Caki2 (cell line): Measurements from ENCODE around the gene GPR22. TPM values are rescaled to one million over a fixed set of nuclear protein-coding genes. Genes with fewer than 3 reads are reported as not detected.
A peak's percentile ranks its signal among the peaks of the same experiment; 100 is the strongest.

ENCODE experiments used
- DNase-seq: peaks from one replicate; pipeline ENCODE4 v3.0.0-alpha.2; 2015; ENCODE audit warnings: low read depth
- in situ Hi-C: cut with HindIII; loops from 2 replicates; pipeline ENCODE4 v1.10.0; 2016; ENCODE audit warnings: low sequenced_read_pairs, low pct_unique_long_range_greater_than_20kb, mixed read lengths
- total RNA-seq: library from RNA; depleted of rRNA; stranded (reverse); fragments of >200 nt; shearing (Covaris generic); gene quantifications from 2 replicates; pipeline ENCODE4 v1.2.3, GENCODE V29; 2014; ENCODE audit warnings: low replicate concordance

The GPR22 gene
- total RNA-seq, 1 experiment from 2014 or later, result not detected

GRCh38 chr7:107471292-107472070 lies 1.6 kb downstream of the GPR22 start:
- in situ Hi-C loops, result no loop called here
- no peak for DNase-seq

DNA sequence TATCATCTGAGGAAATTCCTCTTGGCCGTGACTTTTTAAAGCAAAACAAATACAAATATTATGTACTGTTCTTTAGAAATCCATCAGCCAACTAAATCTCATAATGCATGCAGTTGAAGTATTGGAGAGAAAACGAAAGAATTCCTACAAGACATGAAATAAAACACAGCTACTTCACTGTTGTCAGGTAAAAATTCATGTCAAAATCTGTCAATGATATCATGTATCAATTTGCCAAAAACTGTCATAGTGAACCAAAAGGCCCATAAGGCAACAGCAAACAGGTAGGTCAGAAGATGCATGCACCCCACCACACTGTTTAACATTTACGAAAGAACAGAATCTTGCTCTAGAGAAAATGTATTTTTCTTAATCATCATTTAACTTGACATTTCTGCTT lies 2.3 kb downstream of the GPR22 start:
- DNase-seq, result no peak
- in situ Hi-C loops, result no loop called here

- DNase-seq, result no peak
- in situ Hi-C loops, result no loop called here
Measured at GRCh38 chr7:107474104-107474521, 4.3 kb downstream of the GPR22 start.

DNA sequence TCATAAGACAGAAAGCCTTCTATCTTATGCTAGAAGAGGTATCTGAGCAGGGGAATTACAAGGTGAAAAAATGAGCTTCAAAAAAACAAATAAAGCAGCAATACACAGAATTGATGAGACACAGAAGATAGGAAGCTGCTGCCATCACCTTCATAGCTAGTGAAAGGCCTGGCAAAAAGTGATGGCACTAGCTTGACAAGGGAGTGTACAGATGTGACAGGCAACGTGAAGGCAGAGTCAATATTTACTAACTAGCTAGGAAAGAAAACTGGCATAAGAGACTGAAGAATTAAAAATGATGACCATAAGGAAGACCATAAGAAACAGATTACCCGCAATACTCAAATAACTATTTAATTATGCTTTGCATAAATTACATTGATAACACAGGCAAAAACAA lies 9.4 kb downstream of the GPR22 start:
- no peak for DNase-seq
- in situ Hi-C loops, result no loop called here

- in situ Hi-C loops, result no loop called here
Measured at GRCh38 chr7:107480932-107481331, 11.1 kb downstream of the GPR22 start.

DNA sequence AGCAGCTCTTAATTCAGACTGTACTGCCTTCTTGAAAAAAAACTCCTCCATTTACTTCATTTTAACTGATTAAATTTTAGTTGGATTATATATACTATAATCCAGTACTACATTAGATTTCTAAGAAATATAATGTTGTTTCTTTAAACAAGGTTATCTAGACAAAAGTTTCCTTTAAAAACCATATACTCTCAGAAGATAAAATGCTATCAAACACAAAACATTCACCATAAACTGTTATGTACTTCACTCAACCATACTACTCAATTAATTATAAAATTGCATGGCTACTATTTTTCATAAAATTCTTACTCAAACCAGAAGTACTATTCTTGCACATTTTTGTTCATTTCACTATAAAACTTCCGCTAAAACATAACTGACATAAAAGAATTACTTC lies 12.7 kb downstream of the GPR22 start:
- no peak for DNase-seq
- in situ Hi-C loops, result no loop called here

More at GRCh38 chr7:107480932-107481331, 11.1 kb downstream of the GPR22 start:
- DNase-seq, result no peak

GRCh38 chr7:107486041-107486440 lies 16.2 kb downstream of the GPR22 start:
- in situ Hi-C loops, result no loop called here
- no peak for DNase-seq

GRCh38 chr7:107492875-107493274 lies 23.0 kb downstream of the GPR22 start:
- DNase-seq, result no peak
- in situ Hi-C loops, result no loop called here

DNA sequence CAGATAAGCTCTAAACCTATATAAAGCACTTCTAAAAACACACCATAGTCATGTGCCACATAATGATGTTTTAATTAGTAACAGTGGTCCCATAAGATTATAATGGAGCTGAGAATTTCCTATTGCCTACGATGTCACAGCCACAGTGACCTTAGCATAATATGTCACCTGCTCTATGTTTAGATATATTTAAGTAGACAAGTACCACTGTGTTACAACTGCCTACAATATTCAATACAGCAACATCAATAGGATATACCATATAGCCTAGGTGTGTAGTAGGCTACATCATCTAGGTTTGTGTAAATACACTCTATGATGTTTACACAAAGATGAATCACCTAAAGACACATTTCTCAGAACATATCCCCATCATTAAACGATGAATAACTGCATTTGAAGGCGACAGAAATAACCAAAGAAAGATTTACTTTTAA lies 24.5 kb downstream of the GPR22 start:
- in situ Hi-C loops, result no loop called here
- DNase-seq, result no peak

DNA sequence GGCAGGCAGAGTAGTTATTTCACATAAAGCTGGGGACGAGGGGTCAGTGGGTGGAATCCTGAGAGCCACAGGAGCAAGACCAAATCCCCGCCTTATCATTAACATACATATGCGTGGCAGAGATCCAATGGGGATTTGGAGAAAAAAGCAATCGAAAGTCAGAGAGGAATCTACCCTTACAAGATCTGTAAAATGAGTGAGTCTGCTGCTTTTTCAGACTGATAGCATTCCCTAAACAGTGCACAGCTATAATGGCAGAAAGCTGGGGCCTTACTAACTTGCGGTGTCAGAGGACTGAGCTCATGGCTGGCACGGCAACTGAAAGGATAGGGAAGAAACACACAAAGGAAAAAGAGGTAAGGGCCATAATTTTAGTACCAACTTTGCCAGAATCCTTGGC lies 25.0 kb downstream of the GPR22 start:
- DNase-seq, result no peak
- in situ Hi-C loops, result no loop called here

- no peak for DNase-seq
Measured at GRCh38 chr7:107495516-107495915, 25.7 kb downstream of the GPR22 start.

DNA sequence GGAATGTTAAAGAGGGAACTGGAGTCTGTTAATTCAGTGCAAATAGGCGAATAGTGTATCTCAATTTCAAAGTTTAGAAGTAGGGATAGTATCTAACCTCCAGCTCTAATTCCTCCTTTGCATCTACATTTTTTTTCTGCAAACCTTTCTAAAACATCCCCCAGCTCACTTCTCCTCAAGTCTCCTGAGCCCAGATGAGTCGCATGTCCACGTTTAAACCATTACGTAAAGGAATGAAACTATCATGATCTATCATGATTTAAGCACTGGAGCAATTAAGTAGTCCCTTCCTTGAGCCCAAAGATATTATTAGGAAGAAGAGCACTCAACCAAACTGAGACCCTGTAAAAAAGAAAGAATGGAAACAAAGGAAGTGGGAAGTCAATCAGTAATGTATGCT lies 29.9 kb downstream of the GPR22 start:
- in situ Hi-C loops, result no loop called here
- DNase-seq, result no peak

More at GRCh38 chr7:107495516-107495915, 25.7 kb downstream of the GPR22 start:
- in situ Hi-C loops, result no loop called here

DNA sequence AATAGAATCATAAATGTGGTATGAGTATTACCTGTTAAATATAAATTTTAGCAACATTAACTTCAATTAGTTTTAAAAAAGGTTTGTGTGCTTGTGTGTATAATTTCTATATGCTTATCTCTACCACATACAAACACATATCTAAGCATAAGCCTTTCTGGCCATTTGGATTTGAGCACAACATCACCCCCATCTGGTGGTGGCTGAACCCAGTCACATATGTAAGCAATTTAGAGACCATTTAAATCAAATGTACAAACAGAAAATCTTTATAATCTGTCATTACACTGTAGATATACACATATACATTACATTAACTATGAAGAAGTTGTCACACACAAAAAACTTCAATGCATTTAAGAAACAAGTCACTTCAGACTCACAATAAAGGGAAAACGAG lies 31.7 kb downstream of the GPR22 start:
- DNase-seq, result no peak
- in situ Hi-C loops, result no loop called here

DNA sequence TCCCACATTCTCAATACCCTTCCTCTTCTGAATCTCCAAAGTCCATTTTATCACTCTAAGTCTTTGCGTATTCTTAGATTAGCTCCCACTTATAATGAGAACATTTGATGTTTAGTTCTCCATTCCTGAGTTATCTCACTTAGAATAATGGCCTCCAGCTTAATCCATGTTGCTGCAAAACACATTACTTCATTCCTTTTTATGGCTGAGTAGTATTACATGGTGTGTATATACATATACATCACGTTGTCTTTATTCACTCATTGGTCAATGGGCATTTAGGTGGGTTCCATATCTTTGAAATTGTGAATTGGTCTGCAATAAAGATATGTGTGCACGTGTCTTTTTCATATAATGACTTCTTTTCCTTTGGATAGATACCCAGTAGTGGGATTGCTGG lies 32.3 kb downstream of the GPR22 start:
- no peak for DNase-seq
- in situ Hi-C loops, result no loop called here

GRCh38 chr7:107502797-107503196 lies 32.9 kb downstream of the GPR22 start:
- in situ Hi-C loops, result no loop called here
- no peak for DNase-seq

DNA sequence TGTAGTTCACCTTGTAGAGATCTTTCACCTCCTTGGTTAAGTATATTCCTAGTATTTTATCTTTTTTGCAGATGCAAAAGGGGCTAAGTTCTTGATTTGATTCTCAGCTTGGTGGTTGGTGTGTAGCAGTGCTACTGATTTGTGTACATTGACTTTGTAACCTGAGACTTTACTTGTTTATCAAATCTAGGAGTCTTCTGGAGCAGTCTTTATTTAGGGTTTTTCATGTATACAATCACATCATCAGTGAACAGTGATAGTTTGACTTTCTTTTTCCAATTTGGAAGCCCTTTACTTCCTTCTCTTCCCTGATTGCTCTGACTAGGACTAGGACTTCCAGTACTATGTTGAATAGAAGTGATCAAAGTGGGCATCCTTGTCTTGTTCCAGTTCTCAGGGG lies 33.8 kb downstream of the GPR22 start:
- no peak for DNase-seq
- in situ Hi-C loops, result no loop called here

- in situ Hi-C loops, result no loop called here
- DNase-seq, result no peak
Measured at GRCh38 chr7:107505362-107505761, 35.5 kb downstream of the GPR22 start.

DNA sequence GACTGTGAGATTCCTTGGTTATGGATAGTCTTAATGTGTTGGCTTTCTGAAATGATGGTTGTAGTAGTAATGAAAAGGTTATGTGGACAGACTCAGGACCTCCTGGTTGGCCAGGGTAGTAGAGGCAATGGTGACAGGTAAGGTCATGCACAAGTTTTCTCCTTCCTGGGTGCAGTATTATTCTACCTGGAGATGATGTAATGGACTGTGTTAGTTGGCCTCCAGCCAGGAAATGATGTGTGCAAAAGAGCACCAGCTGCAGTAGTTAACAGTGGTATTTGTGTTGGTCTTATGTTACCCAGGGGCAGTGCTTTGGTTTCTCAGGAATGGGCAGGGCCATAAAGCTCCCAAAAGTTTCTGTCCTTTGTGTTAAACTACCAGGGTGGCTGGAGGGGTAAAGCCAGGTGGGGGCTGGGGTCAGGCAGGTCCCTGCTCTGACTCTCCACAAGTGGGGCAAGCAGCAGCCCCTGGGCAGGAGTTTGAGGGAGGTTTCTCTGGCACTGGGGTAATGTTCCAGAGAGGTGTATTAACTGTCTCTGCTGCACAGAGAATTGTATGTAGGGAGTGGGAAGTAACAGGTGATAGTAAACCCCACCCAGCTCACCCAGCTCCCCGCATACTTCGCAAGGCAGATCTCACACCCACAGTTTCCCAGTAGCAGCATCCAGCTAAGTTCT lies 36.3 kb downstream of the GPR22 start:
- DNase-seq, result peak; percentile 27
- in situ Hi-C loops, result no loop called here

DNA sequence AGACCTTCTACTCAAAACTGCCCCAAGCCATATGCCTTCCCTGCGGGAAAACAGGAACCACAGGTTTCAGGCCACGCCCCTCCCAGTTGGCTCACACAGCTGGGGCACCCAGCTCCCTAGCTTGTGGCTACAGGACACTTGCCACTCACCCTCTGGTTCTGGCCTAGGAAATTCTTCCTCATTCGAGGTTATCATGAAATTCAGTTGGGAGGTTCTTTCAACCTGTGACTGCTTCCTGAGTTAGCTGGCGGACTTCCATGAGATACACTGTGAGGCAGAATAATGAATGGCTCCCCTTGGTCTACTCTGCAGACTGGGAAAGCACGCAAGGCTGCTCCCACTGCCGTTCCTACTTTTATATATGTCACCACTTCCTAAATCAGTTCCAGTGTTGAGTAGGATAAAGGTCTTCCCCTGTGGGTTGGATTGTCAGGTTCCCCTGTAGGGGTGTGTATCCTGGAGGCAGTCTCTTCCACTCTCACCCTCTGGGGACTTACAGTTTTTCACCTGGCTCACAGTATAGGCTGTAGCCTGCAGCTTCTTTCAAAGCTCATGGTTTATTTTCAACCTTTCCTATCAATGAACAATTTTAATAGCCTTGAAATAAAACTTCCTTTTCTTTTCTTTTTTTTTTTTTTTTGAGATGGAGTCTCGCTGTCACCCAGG lies 37.0 kb downstream of the GPR22 start:
- in situ Hi-C loops, result no loop called here
- no peak for DNase-seq
